ENCODE measurements around the gene HDAC4. TPM values are rescaled to one million over a fixed set of nuclear protein-coding genes. Genes with fewer than 3 reads are reported as not detected.

The HDAC4 gene
- total and polyA plus RNA-seq, 2 donors (not counting 1 experiment from before 2014, with no cell fraction given), result 13.5 to 46.0 TPM

- intact Hi-C loops (cut with micrococcal nuclease), result no loop called here
- ATAC-seq (ENCODE audit: low read depth), result no peak
- no peak for TF ChIP-seq CTCF (IDR thresholded peaks at IDR 0.05)
- no peak for TF ChIP-seq EZH2 (IDR thresholded peaks at IDR 0.05; ENCODE audit: borderline replicate concordance, insufficient read depth, low read depth, low read length, poor library complexity, severe bottlenecking)
- Histone ChIP-seq H3K79me2 (ENCODE audit: control insufficient read depth, insufficient read depth, low read length) (peaks cover 49% of the 10 kb centered on the region), H3K4me2 (replicated peaks; ENCODE audit: low read depth, low read length, poor library complexity, severe bottlenecking) (no peak overlapping the region), H3K36me3 (replicated peaks in 1 of 2; ENCODE audit: control extremely low read depth in 1 of 2, control insufficient read depth in 1 of 2, extremely low read depth in 1 of 2, insufficient read depth in 2 of 2, low read length in 1 of 2) (no peaks in the 10 kb centered on the region), H3K4me3 (ENCODE audit: control extremely low read depth in 1 of 5, extremely low read depth in 1 of 5, insufficient read depth in 1 of 5, low read depth in 2 of 5, low read length in 4 of 5) (no peak overlapping the region), H4K20me1 (ENCODE audit: control insufficient read depth, insufficient read depth, low read length, poor library complexity, severe bottlenecking) (peaks cover 2% of the 10 kb centered on the region), H3K27ac (ENCODE audit: low read length in 2 of 2) (no peak overlapping the region), H3K9me3 (ENCODE audit: control extremely low read depth in 1 of 3, control insufficient read depth in 2 of 3, insufficient read depth in 1 of 3, low read length in 2 of 3) (no peaks in the 10 kb centered on the region), H3K9ac (ENCODE audit: low read length) (no peak overlapping the region), H2AFZ (ENCODE audit: insufficient read depth, low read depth, low read length, poor library complexity, severe bottlenecking) (no peak overlapping the region), H3K27me3 (replicated peaks in 1 of 4; ENCODE audit: control extremely low read depth in 1 of 4, control insufficient read depth in 3 of 4, insufficient read depth in 4 of 4, low read length in 3 of 4) (no peaks in the 10 kb centered on the region), H3K4me1 (ENCODE audit: control insufficient read depth in 2 of 2, insufficient read depth in 2 of 2, low read length in 2 of 2) (peaks cover 12 to 21% of the 10 kb centered on the region in 2 donors)
- POLR2A ChIA-PET, result no interaction called here
- Mint-ChIP-seq H3K9me3 (ENCODE audit: insufficient read depth) (no peaks in the 10 kb centered on the region), H3K4me3 (no peak overlapping the region), H3K27me3 (no peaks in the 10 kb centered on the region), H3K4me1 (peaks cover 15% of the 10 kb centered on the region), H3K27ac (no peak overlapping the region)
- CTCF ChIA-PET, result no interaction called here
- 97% methylated on average over 8 of the region's 11 CpGs for WGBS (ENCODE audit: insufficient coverage)
- no peak for DNase-seq
These were observed 35.6 kb downstream of the HDAC4 start for GRCh38 chr2:239365071-239365781.

- 95% methylated on average over 11 of the region's 21 CpGs for WGBS (ENCODE audit: insufficient coverage)
- Histone ChIP-seq H3K27ac (ENCODE audit: low read length in 2 of 2) (no peak overlapping the region), H4K20me1 (ENCODE audit: control insufficient read depth, insufficient read depth, low read length, poor library complexity, severe bottlenecking) (peaks cover 5% of the 10 kb centered on the region), H3K4me1 (ENCODE audit: control insufficient read depth in 2 of 2, insufficient read depth in 2 of 2, low read length in 2 of 2) (peaks cover 5 to 9% of the 10 kb centered on the region in 2 donors), H3K36me3 (replicated peaks in 1 of 2; ENCODE audit: control extremely low read depth in 1 of 2, control insufficient read depth in 1 of 2, extremely low read depth in 1 of 2, insufficient read depth in 2 of 2, low read length in 1 of 2) (no peaks in the 10 kb centered on the region), H2AFZ (ENCODE audit: insufficient read depth, low read depth, low read length, poor library complexity, severe bottlenecking) (no peak overlapping the region), H3K4me2 (replicated peaks; ENCODE audit: low read depth, low read length, poor library complexity, severe bottlenecking) (no peak overlapping the region), H3K79me2 (ENCODE audit: control insufficient read depth, insufficient read depth, low read length) (peaks cover 59% of the 10 kb centered on the region), H3K9me3 (ENCODE audit: control extremely low read depth in 1 of 3, control insufficient read depth in 2 of 3, insufficient read depth in 1 of 3, low read length in 2 of 3) (no peaks in the 10 kb centered on the region), H3K4me3 (ENCODE audit: control extremely low read depth in 1 of 5, extremely low read depth in 1 of 5, insufficient read depth in 1 of 5, low read depth in 2 of 5, low read length in 4 of 5) (no peak overlapping the region), H3K9ac (ENCODE audit: low read length) (no peak overlapping the region), H3K27me3 (replicated peaks in 1 of 4; ENCODE audit: control extremely low read depth in 1 of 4, control insufficient read depth in 3 of 4, insufficient read depth in 4 of 4, low read length in 3 of 4) (no peaks in the 10 kb centered on the region)
- H3K27ac Mint-ChIP-seq, result no peak overlapping the region
- DNase-seq (no peak), ATAC-seq (ENCODE audit: low read depth) (no peak)
- intact Hi-C loops (cut with micrococcal nuclease), result no loop called here
- ChIA-PET CTCF (no interaction called here), POLR2A (no interaction called here)
- H3K9me3 Mint-ChIP-seq (ENCODE audit: insufficient read depth), result no peaks in the 10 kb centered on the region
- no peaks in the 10 kb centered on the region for H3K27me3 Mint-ChIP-seq
- TF ChIP-seq EZH2 (IDR thresholded peaks at IDR 0.05; ENCODE audit: borderline replicate concordance, insufficient read depth, low read depth, low read length, poor library complexity, severe bottlenecking) (no peak), CTCF (IDR thresholded peaks at IDR 0.05) (no peak)
- no peak overlapping the region for H3K4me3 Mint-ChIP-seq
- H3K4me1 Mint-ChIP-seq, result peaks cover 13% of the 10 kb centered on the region
These were observed 36.7 kb downstream of the HDAC4 start for GRCh38 chr2:239363946-239364637.
